GM12878 (cell line): ENCODE results near the gene ATOH7. TPM values are rescaled to one million over a fixed set of nuclear protein-coding genes. Genes with fewer than 3 reads are reported as not detected.

Experiments used
- CTCF ChIP-seq, 3 experiments: IDR thresholded peaks in 2 of 3; conservative IDR thresholded peaks in 1 of 3; 2 replicates each; pipeline ENCODE4 v1.5.1; 2011; ENCODE audit warnings: low read depth in 3 of 3, low read length in 3 of 3, mild to moderate bottlenecking in 3 of 3, control low read depth in 2 of 3, moderate library complexity in 2 of 3, inconsistent platforms in 1 of 3, mixed read lengths in 1 of 3; ENCODE audit not compliant: control insufficient read depth in 2 of 3, insufficient read depth in 1 of 3; ENCODE audit errors: extremely low read depth in 1 of 3
- IKZF1 ChIP-seq: fragments of 450-650 bp; conservative IDR thresholded peaks from 2 replicates; pipeline ENCODE4 v1.6.1; 2017; ENCODE audit warnings: antibody characterized with exemption, mild to moderate bottlenecking
- SMAD1 ChIP-seq: fragments of 450-650 bp; IDR thresholded peaks from 2 replicates; pipeline ENCODE4 v1.6.1; 2018; ENCODE audit warnings: mild to moderate bottlenecking, low read depth; ENCODE audit not compliant: partially characterized antibody
- USF1 ChIP-seq: IDR thresholded peaks from 2 replicates; pipeline ENCODE4 v1.6.1; 2011; ENCODE audit warnings: borderline replicate concordance, low read depth, mild to moderate bottlenecking, moderate library complexity, mixed read lengths, low read length; ENCODE audit not compliant: insufficient read depth; ENCODE audit errors: extremely low read length
- WRNIP1 ChIP-seq: IDR thresholded peaks from 2 replicates; pipeline ENCODE4 v1.6.1; 2011; ENCODE audit warnings: low read depth, low read length, improper control_type of control experiment, borderline replicate concordance
- ZNF24 ChIP-seq: fragments of 450-650 bp; IDR thresholded peaks from 2 replicates; pipeline ENCODE4 v1.6.1; 2017; ENCODE audit warnings: antibody characterized with exemption, mild to moderate bottlenecking
- ZNF384 ChIP-seq: IDR thresholded peaks from 2 replicates; pipeline ENCODE4 v1.6.1; 2012; ENCODE audit warnings: low read depth, mild to moderate bottlenecking, low read length, improper control_type of control experiment, borderline replicate concordance
- ZNF687 ChIP-seq: fragments of 450-650 bp; IDR thresholded peaks from 2 replicates; pipeline ENCODE4 v1.6.1; 2017; ENCODE audit warnings: mild to moderate bottlenecking, moderate library complexity
- polyA plus RNA-seq, 11 experiments: library from polyadenylated mRNA; depleted of rRNA in 4 of 11; unstranded in 6 of 11; stranded (reverse) in 5 of 11; fragments of >200 nt; fragmentation: Nextera tagmentation in 4 of 11; fragmentation: Illumina TruSeq in 1 of 11; extraction: Ambion mirVana in 4 of 11; extraction: Trizol in 1 of 11; gene quantifications; 1 replicate in 1 of 11; 2 replicates in 10 of 11; pipeline versions ENCODE4 v1.2.1 to v1.2.3, GENCODE V29; 2011 to 2016; ENCODE audit warnings: inconsistent platforms in 2 of 11, missing spikeins in 2 of 11, low read depth in 1 of 11
- total RNA-seq, 4 experiments: library from RNA; depleted of rRNA in 3 of 4; stranded (reverse); fragments of >200 nt in 3 of 4; fragmentation: Illumina TruSeq in 1 of 4; extraction: Trizol in 1 of 4; gene quantifications; 2 replicates each; pipeline versions ENCODE4 v1.2.1 to v1.2.3, GENCODE V29; 2013 to 2021

The ATOH7 gene
- total and polyA plus RNA-seq, 10 of the 15 experiments (the other 5 are each of a cell fraction or from before 2014, with no cell fraction given) = not detected

- TF ChIP-seq USF1 (peak; percentile 16), CTCF (IDR thresholded peaks at IDR 0.05 in 2 of 3, conservative IDR thresholded peaks at IDR 0.05 in 1 of 3; ENCODE audit: control insufficient read depth in 2 of 3, extremely low read depth in 1 of 3, insufficient read depth in 1 of 3, low read depth in 3 of 3, low read length in 3 of 3) (peak; percentile 12 to 37 (median 21); a peak in 3 of 6 replicates), IKZF1 (peak; percentile 70), ZNF24 (no peak), WRNIP1 (no peak), ZNF687 (peak; percentile 54), SMAD1 (no peak), ZNF384 (no peak)
These were observed 652 bp downstream of the ATOH7 start (continued) for GRCh38 chr10:68231106-68231816.
